ENCODE measurements around the gene CCDC57.

GRCh38 chr17:82243648-82244412 is 31.2 kb upstream of the CCDC57 start:
- TF ChIP-seq, protein P1, sequence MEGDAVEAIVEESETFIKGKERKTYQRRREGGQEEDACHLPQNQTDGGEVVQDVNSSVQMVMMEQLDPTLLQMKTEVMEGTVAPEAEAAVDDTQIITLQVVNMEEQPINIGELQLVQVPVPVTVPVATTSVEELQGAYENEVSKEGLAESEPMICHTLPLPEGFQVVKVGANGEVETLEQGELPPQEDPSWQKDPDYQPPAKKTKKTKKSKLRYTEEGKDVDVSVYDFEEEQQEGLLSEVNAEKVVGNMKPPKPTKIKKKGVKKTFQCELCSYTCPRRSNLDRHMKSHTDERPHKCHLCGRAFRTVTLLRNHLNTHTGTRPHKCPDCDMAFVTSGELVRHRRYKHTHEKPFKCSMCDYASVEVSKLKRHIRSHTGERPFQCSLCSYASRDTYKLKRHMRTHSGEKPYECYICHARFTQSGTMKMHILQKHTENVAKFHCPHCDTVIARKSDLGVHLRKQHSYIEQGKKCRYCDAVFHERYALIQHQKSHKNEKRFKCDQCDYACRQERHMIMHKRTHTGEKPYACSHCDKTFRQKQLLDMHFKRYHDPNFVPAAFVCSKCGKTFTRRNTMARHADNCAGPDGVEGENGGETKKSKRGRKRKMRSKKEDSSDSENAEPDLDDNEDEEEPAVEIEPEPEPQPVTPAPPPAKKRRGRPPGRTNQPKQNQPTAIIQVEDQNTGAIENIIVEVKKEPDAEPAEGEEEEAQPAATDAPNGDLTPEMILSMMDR (IDR thresholded peaks at IDR 0.05; ENCODE audit: low read depth, low read length, poor library complexity, severe bottlenecking): no peak
- no peak for TF ChIP-seq EZH2phosphoT487 (IDR thresholded peaks at IDR 0.05; ENCODE audit: borderline replicate concordance, low read length)
